Liver (tissue), 9 donors: ENCODE data around the gene FRAS1. TPM values are rescaled to one million over a fixed set of nuclear protein-coding genes. Genes with fewer than 3 reads are reported as not detected.

Experiments
- DNase-seq: peaks from one replicate; pipeline ENCODE4 v3.0.0-alpha.2; 2017; ENCODE audit warnings: low spot score
- H3K27ac ChIP-seq, 2 donors: one replicate each; pipeline ENCODE4 v1.7.0; 2013; ENCODE audit warnings: inconsistent platforms in 2 of 2, low read length in 2 of 2, control low read depth in 1 of 2, low read depth in 1 of 2, mild to moderate bottlenecking in 1 of 2
- H3K27me3 ChIP-seq, 4 donors: one replicate each; pipeline versions ENCODE4 v1.6.1 to v1.7.0; 2013; ENCODE audit warnings: low read length in 3 of 4, inconsistent platforms in 1 of 4, mild to moderate bottlenecking in 1 of 4, moderate library complexity in 1 of 4; ENCODE audit not compliant: control insufficient read depth in 4 of 4, insufficient read depth in 4 of 4
- H3K36me3 ChIP-seq, 4 donors: one replicate each; pipeline versions ENCODE4 v1.6.1 to v1.7.0; 2013; ENCODE audit warnings: low read length in 3 of 4, mild to moderate bottlenecking in 3 of 4, low read depth in 1 of 4, moderate library complexity in 1 of 4; ENCODE audit not compliant: control insufficient read depth in 4 of 4, insufficient read depth in 3 of 4
- H3K4me1 ChIP-seq, 4 donors: one replicate each; pipeline versions ENCODE4 v1.6.1 to v1.7.0; 2013; ENCODE audit warnings: low read length in 3 of 4, mild to moderate bottlenecking in 3 of 4, moderate library complexity in 1 of 4; ENCODE audit not compliant: control insufficient read depth in 4 of 4, insufficient read depth in 4 of 4
- H3K4me3 ChIP-seq, 3 donors: one replicate each; pipeline versions ENCODE4 v1.6.1 to v1.7.0; 2013; ENCODE audit warnings: low read length in 3 of 3, control low read depth in 1 of 3, low read depth in 1 of 3, mild to moderate bottlenecking in 1 of 3
- H3K9ac ChIP-seq, 2 donors: one replicate each; pipeline ENCODE4 v1.7.0; 2013; ENCODE audit warnings: low read length in 2 of 2, mild to moderate bottlenecking in 2 of 2, moderate library complexity in 2 of 2, control low read depth in 1 of 2, low read depth in 1 of 2
- H3K9me3 ChIP-seq, 4 donors: one replicate each; pipeline versions ENCODE4 v1.6.1 to v1.7.0; 2013; ENCODE audit warnings: low read length in 3 of 4; ENCODE audit not compliant: control insufficient read depth in 4 of 4
- EGR1 ChIP-seq, 2 donors: IDR thresholded peaks; 2 replicates each; pipeline ENCODE4 v1.6.1; 2016 to 2018; ENCODE audit warnings: antibody characterized with exemption in 2 of 2, low read depth in 2 of 2
- FOXA2 ChIP-seq: IDR thresholded peaks from 2 replicates; pipeline ENCODE4 v1.6.1; 2016; ENCODE audit warnings: antibody characterized with exemption
- GABPA ChIP-seq, 2 donors: IDR thresholded peaks in 1 of 2; conservative IDR thresholded peaks in 1 of 2; 2 replicates each; pipeline ENCODE4 v1.6.1; 2016; ENCODE audit warnings: antibody characterized with exemption in 2 of 2, mild to moderate bottlenecking in 1 of 2, moderate library complexity in 1 of 2
- HNF4A ChIP-seq, 2 donors: conservative IDR thresholded peaks; 2 replicates each; pipeline ENCODE4 v1.6.1; 2016; ENCODE audit warnings: antibody characterized with exemption in 2 of 2, mild to moderate bottlenecking in 2 of 2
- HNF4G ChIP-seq: IDR thresholded peaks from 2 replicates; pipeline ENCODE4 v1.6.1; 2016; ENCODE audit warnings: antibody characterized with exemption
- MAX ChIP-seq: IDR thresholded peaks from 2 replicates; pipeline ENCODE4 v1.6.1; 2016; ENCODE audit warnings: antibody characterized with exemption
- RAD21 ChIP-seq, 2 donors: IDR thresholded peaks; 2 replicates each; pipeline ENCODE4 v1.6.1; 2016; ENCODE audit warnings: antibody characterized with exemption in 2 of 2, mild to moderate bottlenecking in 2 of 2
- REST ChIP-seq: IDR thresholded peaks from 2 replicates; pipeline ENCODE4 v1.6.1; 2016; ENCODE audit warnings: antibody characterized with exemption, mild to moderate bottlenecking
- RXRA ChIP-seq, 2 donors: IDR thresholded peaks; 2 replicates each; pipeline ENCODE4 v1.6.1; 2017 to 2018; ENCODE audit warnings: antibody characterized with exemption in 2 of 2, mild to moderate bottlenecking in 1 of 2
- SP1 ChIP-seq: IDR thresholded peaks from 2 replicates; pipeline ENCODE4 v1.6.1; 2018; ENCODE audit warnings: antibody characterized with exemption, mild to moderate bottlenecking
- TAF1 ChIP-seq: conservative IDR thresholded peaks from 2 replicates; pipeline ENCODE4 v1.6.1; 2016; ENCODE audit warnings: antibody characterized with exemption, mild to moderate bottlenecking
- YY1 ChIP-seq: IDR thresholded peaks from 2 replicates; pipeline ENCODE4 v1.6.1; 2016; ENCODE audit warnings: antibody characterized with exemption, mild to moderate bottlenecking
- ZBTB33 ChIP-seq: IDR thresholded peaks from 2 replicates; pipeline ENCODE4 v1.6.1; 2016; ENCODE audit warnings: antibody characterized with exemption
- WGBS: extraction: QIAGEN DNeasy Blood & Tissue Kit; methylation state at CpG from one replicate; pipeline ENCODE4 v1.1.7; 2013; 5-methylcytosine and 5-hydroxymethylcytosine counted together
- polyA plus RNA-seq, 2 donors: library from polyadenylated mRNA; stranded (reverse) in 1 of 2; unstranded in 1 of 2; fragments of 200-250 nt in 1 of 2; fragments of >200 nt in 1 of 2; fragmentation: Nextera tagmentation in 1 of 2; extraction: Ambion mirVana in 1 of 2; gene quantifications; one replicate each; pipeline versions ENCODE4 v1.2.1 to v1.2.3, GENCODE V29; 2013 to 2015
- total RNA-seq, 2 donors: library from RNA; depleted of rRNA; stranded (reverse); fragments of >200 nt; gene quantifications; one replicate each; pipeline ENCODE4 v1.2.3, GENCODE V29; 2014
- TF ChIP-seq, protein P1 (sequence below): IDR thresholded peaks from 2 replicates; pipeline ENCODE4 v1.6.1; 2016; ENCODE audit warnings: antibody characterized with exemption
- TF ChIP-seq, protein P2 (sequence below): fragments of 150-350 bp; IDR thresholded peaks from 2 replicates; pipeline ENCODE4 v1.5.1; 2017; ENCODE audit warnings: improper control_type of control experiment, low read depth, low read length; ENCODE audit not compliant: missing input control
- donor health status: healthy.
- donor health status: healthy.
- donor health status: healthy.
- donor health status: healthy.
- donor health status: healthy.

The FRAS1 gene
- total and polyA plus RNA-seq, 4 donors: 0.08 to 6.0 (median 1.1) TPM

- no peak for TF ChIP-seq GABPA (IDR thresholded peaks at IDR 0.05 in 1 of 2, conservative IDR thresholded peaks at IDR 0.05 in 1 of 2)
- TF ChIP-seq, protein P1, sequence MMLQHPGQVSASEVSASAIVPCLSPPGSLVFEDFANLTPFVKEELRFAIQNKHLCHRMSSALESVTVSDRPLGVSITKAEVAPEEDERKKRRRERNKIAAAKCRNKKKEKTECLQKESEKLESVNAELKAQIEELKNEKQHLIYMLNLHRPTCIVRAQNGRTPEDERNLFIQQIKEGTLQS: no peak
- TF ChIP-seq RAD21 (IDR thresholded peaks at IDR 0.05): no peak
- TF ChIP-seq FOXA2: no peak
- no peak for TF ChIP-seq HNF4A (conservative IDR thresholded peaks at IDR 0.05)
- no peak for TF ChIP-seq SP1
Observed at GRCh38 chr4:78432896-78433295, 375.8 kb downstream of the FRAS1 start (continued).

DNA sequence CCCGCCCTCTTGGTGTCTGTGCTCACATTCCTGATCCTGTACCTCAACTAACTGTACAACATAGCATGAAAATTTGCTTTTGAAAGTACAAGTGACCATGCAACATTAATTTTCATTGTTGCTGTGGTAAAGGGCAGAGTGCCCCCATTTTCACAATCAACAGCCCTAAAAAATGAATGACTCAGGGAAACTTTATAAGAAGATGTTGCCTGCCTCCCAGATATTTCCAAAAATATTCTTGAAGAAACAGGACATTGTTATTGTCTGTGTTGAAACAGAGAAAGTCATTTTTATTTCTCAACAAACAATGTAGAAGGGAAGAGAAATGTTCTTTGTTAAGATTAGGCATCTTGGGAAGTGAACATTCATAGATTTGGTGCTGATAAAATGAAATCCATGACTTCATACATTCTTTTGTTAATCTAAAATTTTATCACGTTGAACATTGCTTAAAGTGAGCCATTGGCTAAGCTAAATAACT is 380.5 kb downstream of the FRAS1 start:
- Histone ChIP-seq H3K4me3 (no peak overlapping the region), H3K27me3 (no peaks in the 10 kb centered on the region), H3K27ac (no peak overlapping the region), H3K36me3 (no peaks in the 10 kb centered on the region), H3K4me1 (no peaks in the 10 kb centered on the region), H3K9ac (no peak overlapping the region), H3K9me3 (no peaks in the 10 kb centered on the region)
- no peak for DNase-seq
- WGBS: 69% methylated on average over 2 of the region's 2 CpGs
- TF ChIP-seq MAX: no peak
- TF ChIP-seq EGR1 (IDR thresholded peaks at IDR 0.05; ENCODE audit: low read depth in 2 of 2): no peak
- no peak for TF ChIP-seq YY1
- no peak for TF ChIP-seq RXRA (IDR thresholded peaks at IDR 0.05)
- no peak for TF ChIP-seq RAD21 (IDR thresholded peaks at IDR 0.05)
- no peak for TF ChIP-seq REST
- no peak for TF ChIP-seq ZBTB33
- TF ChIP-seq TAF1: no peak
- TF ChIP-seq SP1: no peak

GRCh38 chr4:78439328-78439727 is 382.2 kb downstream of the FRAS1 start:
- WGBS: 60% methylated on average over 2 of the region's 2 CpGs
- no peak overlapping the region for H3K4me3 ChIP-seq
- no peak for DNase-seq
- TF ChIP-seq RXRA (IDR thresholded peaks at IDR 0.05) (no peak), GABPA (IDR thresholded peaks at IDR 0.05 in 1 of 2, conservative IDR thresholded peaks at IDR 0.05 in 1 of 2) (no peak), YY1 (no peak), ZBTB33 (no peak), FOXA2 (no peak), REST (no peak), HNF4G (no peak), SP1 (no peak), TAF1 (no peak)
- TF ChIP-seq, protein P1: no peak
- TF ChIP-seq, protein P2, sequence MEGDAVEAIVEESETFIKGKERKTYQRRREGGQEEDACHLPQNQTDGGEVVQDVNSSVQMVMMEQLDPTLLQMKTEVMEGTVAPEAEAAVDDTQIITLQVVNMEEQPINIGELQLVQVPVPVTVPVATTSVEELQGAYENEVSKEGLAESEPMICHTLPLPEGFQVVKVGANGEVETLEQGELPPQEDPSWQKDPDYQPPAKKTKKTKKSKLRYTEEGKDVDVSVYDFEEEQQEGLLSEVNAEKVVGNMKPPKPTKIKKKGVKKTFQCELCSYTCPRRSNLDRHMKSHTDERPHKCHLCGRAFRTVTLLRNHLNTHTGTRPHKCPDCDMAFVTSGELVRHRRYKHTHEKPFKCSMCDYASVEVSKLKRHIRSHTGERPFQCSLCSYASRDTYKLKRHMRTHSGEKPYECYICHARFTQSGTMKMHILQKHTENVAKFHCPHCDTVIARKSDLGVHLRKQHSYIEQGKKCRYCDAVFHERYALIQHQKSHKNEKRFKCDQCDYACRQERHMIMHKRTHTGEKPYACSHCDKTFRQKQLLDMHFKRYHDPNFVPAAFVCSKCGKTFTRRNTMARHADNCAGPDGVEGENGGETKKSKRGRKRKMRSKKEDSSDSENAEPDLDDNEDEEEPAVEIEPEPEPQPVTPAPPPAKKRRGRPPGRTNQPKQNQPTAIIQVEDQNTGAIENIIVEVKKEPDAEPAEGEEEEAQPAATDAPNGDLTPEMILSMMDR: no peak

More at GRCh38 chr4:78439328-78439727, 382.2 kb downstream of the FRAS1 start:
- no peaks in the 10 kb centered on the region for H3K36me3 ChIP-seq
- H3K27ac ChIP-seq: no peak overlapping the region
- H3K9ac ChIP-seq: no peak overlapping the region
- no peaks in the 10 kb centered on the region for H3K27me3 ChIP-seq
- H3K9me3 ChIP-seq: no peaks in the 10 kb centered on the region
- H3K4me1 ChIP-seq: no peaks in the 10 kb centered on the region
